ENCODE data around the gene DQX1. TPM values are rescaled to one million over a fixed set of nuclear protein-coding genes. Genes with fewer than 3 reads are reported as not detected.

The DQX1 gene
- total RNA-seq, 4 donors from 2014 or later = 3.8 to 13.3 (median 5.7) TPM

DNA sequence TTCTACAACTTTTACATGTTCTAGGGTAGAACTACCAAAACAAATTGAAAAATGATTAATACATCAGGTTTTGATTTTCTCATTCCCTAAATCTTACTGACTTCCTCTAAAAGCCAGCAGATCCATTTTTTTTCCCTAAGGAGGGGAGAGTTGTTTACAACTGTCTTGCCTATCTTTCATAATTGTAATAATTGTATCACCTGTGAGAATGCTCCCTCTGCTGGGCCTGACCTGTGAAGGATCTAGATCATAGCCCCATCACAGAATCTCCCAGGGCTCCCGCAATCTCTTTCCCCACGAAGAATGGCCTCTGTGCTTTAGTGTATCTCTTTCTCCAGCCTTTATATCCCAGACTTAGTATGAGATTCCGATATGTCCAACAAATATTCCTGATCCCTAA lies 18.6 kb upstream of the DQX1 start:
- Histone ChIP-seq H3K27ac (no peak overlapping the region), H3K36me3 (no peaks in the 10 kb centered on the region), H3K9me3 (no peaks in the 10 kb centered on the region), H3K27me3 (peaks cover 0 to 21% (median 0%) of the 10 kb centered on the region in 4 donors), H3K4me1 (peaks cover 5 to 16% (median 14%) of the 10 kb centered on the region in 3 donors), H3K4me3 (no peak overlapping the region)
- 89 to 92% methylated on average over 3 of the region's 3 CpGs for WGBS, 2 donors
- intact Hi-C loops (cut with DNase I) = no loop called here
- TF ChIP-seq POLR2A (IDR thresholded peaks at IDR 0.05) = no peak
- TF ChIP-seq, protein P1, sequence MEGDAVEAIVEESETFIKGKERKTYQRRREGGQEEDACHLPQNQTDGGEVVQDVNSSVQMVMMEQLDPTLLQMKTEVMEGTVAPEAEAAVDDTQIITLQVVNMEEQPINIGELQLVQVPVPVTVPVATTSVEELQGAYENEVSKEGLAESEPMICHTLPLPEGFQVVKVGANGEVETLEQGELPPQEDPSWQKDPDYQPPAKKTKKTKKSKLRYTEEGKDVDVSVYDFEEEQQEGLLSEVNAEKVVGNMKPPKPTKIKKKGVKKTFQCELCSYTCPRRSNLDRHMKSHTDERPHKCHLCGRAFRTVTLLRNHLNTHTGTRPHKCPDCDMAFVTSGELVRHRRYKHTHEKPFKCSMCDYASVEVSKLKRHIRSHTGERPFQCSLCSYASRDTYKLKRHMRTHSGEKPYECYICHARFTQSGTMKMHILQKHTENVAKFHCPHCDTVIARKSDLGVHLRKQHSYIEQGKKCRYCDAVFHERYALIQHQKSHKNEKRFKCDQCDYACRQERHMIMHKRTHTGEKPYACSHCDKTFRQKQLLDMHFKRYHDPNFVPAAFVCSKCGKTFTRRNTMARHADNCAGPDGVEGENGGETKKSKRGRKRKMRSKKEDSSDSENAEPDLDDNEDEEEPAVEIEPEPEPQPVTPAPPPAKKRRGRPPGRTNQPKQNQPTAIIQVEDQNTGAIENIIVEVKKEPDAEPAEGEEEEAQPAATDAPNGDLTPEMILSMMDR (IDR thresholded peaks at IDR 0.05) = peak in 1 of 6 experiments; percentile 30
- DNase-seq = no peak

- H3K27me3 ChIP-seq = peaks cover 0 to 19% (median 0%) of the 10 kb centered on the region in 4 donors
- H3K4me3 ChIP-seq = no peak overlapping the region
- H3K27ac ChIP-seq = no peak overlapping the region
- no peak for DNase-seq
- TF ChIP-seq, protein P1 (IDR thresholded peaks at IDR 0.05) = no peak
- no peak for TF ChIP-seq POLR2A (IDR thresholded peaks at IDR 0.05)
- H3K9me3 ChIP-seq = no peaks in the 10 kb centered on the region
- no peaks in the 10 kb centered on the region for H3K36me3 ChIP-seq
- 73 to 83% methylated on average over 1 of the region's 1 CpG for WGBS, 2 donors
- intact Hi-C loops (cut with DNase I) = no loop called here
- no peaks in the 10 kb centered on the region for H3K4me1 ChIP-seq
Measured at GRCh38 chr2:74542978-74543377, 16.9 kb upstream of the DQX1 start.

- H3K36me3 ChIP-seq = no peaks in the 10 kb centered on the region
- WGBS, 2 donors = 50 to 61% methylated on average over 4 to 5 of the region's 5 CpGs
- H3K4me1 ChIP-seq = peaks cover 0 to 8% (median 0%) of the 10 kb centered on the region in 3 donors
- peaks cover 0 to 26% (median 0%) of the 10 kb centered on the region in 4 donors for H3K27me3 ChIP-seq
- peak overlapping the region in 1 of 4 donors; percentile 55 for H3K27ac ChIP-seq
- no peaks in the 10 kb centered on the region for H3K9me3 ChIP-seq
- no peak overlapping the region for H3K4me3 ChIP-seq
- no peak for DNase-seq
- TF ChIP-seq POLR2A (IDR thresholded peaks at IDR 0.05) = no peak
- TF ChIP-seq, protein P1 (IDR thresholded peaks at IDR 0.05) = no peak
- intact Hi-C loops (cut with DNase I) = no loop called here
Measured at GRCh38 chr2:74540291-74540690, 14.3 kb upstream of the DQX1 start.

DNA sequence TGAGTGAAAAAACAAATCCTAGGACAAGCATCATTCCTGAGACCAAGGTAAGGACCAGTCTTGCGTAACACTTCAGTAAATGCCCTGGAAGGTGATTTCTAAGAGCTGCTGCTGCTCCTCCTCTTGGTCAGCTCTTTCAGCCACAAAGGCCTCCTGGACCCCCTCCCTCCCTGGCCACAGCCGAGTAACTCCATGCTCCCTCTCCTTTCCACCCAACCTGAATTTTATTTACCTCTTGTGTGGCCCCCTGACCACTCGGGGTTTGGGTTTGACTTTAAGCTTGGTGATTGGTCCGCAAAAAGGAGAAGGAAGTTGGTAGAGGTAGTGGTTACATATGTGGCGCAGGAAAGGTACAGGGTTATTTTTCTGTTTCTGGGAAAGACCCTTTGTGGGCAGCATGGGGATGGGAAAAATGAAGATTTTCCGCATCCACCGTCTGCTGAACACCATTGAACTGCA lies 12.9 kb upstream of the DQX1 start:
- intact Hi-C loops (cut with DNase I) = no loop called here
- H3K27ac ChIP-seq = no peak overlapping the region
- no peak overlapping the region for H3K4me3 ChIP-seq
- no peaks in the 10 kb centered on the region for H3K9me3 ChIP-seq
- WGBS, 2 donors = 62 to 79% methylated on average over 6 to 7 of the region's 7 CpGs
- H3K36me3 ChIP-seq = peaks cover 0 to under 1% (median 0%) of the 10 kb centered on the region in 3 donors
- peaks cover 0 to 8% (median 0%) of the 10 kb centered on the region in 3 donors for H3K4me1 ChIP-seq
- no peak for DNase-seq
- TF ChIP-seq POLR2A (IDR thresholded peaks at IDR 0.05) = no peak
- TF ChIP-seq, protein P1 (IDR thresholded peaks at IDR 0.05) = no peak
- H3K27me3 ChIP-seq = peaks cover 0 to 26% (median 0%) of the 10 kb centered on the region in 4 donors

DNA sequence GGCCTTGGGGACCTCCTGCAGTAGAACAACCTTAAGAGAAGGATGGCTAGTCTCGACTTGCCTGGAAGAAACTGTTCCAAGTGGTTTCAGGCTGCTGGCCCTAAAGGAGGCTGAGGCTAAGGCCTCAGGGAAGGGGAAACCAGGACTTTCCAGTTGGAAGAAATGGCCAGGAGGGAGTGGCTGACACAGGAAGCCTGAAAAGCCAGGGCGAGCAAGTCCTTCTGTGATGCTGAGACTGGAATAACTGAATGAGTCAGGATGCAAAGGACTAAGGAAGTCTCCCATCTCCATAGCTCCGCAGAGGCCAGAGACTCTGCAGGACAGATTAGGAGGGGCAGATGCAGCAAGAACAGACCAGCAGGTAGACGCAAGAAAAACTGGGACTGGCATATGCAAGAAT lies 11.1 kb upstream of the DQX1 start:
- WGBS, 2 donors = 40 to 54% methylated on average over 3 of the region's 4 CpGs
- Histone ChIP-seq H3K4me1 (peaks cover 0 to 8% (median 0%) of the 10 kb centered on the region in 3 donors), H3K27me3 (peaks cover 0 to 26% (median 0%) of the 10 kb centered on the region in 4 donors), H3K36me3 (peaks cover 0 to 18% (median 10%) of the 10 kb centered on the region in 3 donors), H3K27ac (no peak overlapping the region), H3K4me3 (no peak overlapping the region), H3K9me3 (no peaks in the 10 kb centered on the region)
- intact Hi-C loops (cut with DNase I) = no loop called here
- DNase-seq = no peak
- TF ChIP-seq, protein P1 (IDR thresholded peaks at IDR 0.05) = no peak
- no peak for TF ChIP-seq POLR2A (IDR thresholded peaks at IDR 0.05)
